Measurements from ENCODE around the gene UBR2. TPM values are rescaled to one million over a fixed set of nuclear protein-coding genes. Genes with fewer than 3 reads are reported as not detected.
"Not testable (repeated sequence)": the region's sequence is repeated elsewhere in the genome, so short reads cannot be mapped to it uniquely, and the experiment has no call there.

UBR2 gene
- total RNA-seq, 1 experiment from 2014 or later, result 21.7 TPM

DNA sequence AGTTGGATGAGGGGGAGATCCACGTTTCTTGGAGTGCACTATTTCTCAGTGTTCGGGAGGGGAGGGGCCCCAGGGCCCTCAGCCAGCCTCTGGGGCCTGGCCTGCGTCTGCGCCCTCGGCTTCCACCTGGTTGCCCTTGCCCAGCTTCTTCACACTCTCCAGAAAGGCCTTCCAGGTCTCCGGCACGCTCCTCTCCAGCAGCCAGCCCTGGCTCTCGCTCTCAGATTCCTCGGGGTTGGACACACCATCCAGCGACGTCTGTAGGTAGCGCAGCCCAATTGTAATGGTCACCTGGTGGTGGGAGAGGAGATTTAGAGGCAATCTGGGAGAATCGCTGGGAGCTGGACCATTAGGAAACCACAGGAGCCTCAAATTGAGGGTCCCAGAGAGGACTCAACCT, 134.4 kb downstream of the UBR2 start:
- H3K4me1 Mint-ChIP-seq (ENCODE audit: low read depth, unreplicated experiment), result no peaks in the 10 kb centered on the region
- POLR2A ChIA-PET, result no interaction called here
- H3K4me3 Mint-ChIP-seq (ENCODE audit: unreplicated experiment), result no peak overlapping the region
- H3K27me3 ChIP-seq (replicated peaks; ENCODE audit: control insufficient read depth, insufficient read depth, low read length), result no peaks in the 10 kb centered on the region
- peaks cover 32% of the 10 kb centered on the region for H3K36me3 Mint-ChIP-seq (ENCODE audit: insufficient read depth, unreplicated experiment)
- BruUV-seq (replicated peaks), result no TSS peak
- H3K9me3 ChIP-seq, result no peaks in the 10 kb centered on the region
- no peaks in the 10 kb centered on the region for H3K36me3 ChIP-seq (ENCODE audit: control insufficient read depth, insufficient read depth, low read length)
- no peaks in the 10 kb centered on the region for H3K9me3 Mint-ChIP-seq (ENCODE audit: unreplicated experiment)
- H3K27me3 Mint-ChIP-seq (ENCODE audit: insufficient read depth, unreplicated experiment), result no peaks in the 10 kb centered on the region
- DNase-seq, result no peak
- no peak overlapping the region for H3K27ac Mint-ChIP-seq (ENCODE audit: unreplicated experiment)
- no peaks in the 10 kb centered on the region for H3K4me1 ChIP-seq
- TF ChIP-seq, protein P1, sequence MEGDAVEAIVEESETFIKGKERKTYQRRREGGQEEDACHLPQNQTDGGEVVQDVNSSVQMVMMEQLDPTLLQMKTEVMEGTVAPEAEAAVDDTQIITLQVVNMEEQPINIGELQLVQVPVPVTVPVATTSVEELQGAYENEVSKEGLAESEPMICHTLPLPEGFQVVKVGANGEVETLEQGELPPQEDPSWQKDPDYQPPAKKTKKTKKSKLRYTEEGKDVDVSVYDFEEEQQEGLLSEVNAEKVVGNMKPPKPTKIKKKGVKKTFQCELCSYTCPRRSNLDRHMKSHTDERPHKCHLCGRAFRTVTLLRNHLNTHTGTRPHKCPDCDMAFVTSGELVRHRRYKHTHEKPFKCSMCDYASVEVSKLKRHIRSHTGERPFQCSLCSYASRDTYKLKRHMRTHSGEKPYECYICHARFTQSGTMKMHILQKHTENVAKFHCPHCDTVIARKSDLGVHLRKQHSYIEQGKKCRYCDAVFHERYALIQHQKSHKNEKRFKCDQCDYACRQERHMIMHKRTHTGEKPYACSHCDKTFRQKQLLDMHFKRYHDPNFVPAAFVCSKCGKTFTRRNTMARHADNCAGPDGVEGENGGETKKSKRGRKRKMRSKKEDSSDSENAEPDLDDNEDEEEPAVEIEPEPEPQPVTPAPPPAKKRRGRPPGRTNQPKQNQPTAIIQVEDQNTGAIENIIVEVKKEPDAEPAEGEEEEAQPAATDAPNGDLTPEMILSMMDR (IDR thresholded peaks at IDR 0.05; ENCODE audit: insufficient read depth in 1 of 2, low read depth in 1 of 2, low read length in 1 of 2, severe bottlenecking in 1 of 2, unreplicated experiment in 1 of 2), result no peak
- CTCF ChIA-PET, result no interaction called here
- H3K4me3 ChIP-seq (ENCODE audit: low read depth, low read length), result no peak overlapping the region
- intact Hi-C loops (cut with micrococcal nuclease; ENCODE audit: unreplicated experiment), result no loop called here

DNA sequence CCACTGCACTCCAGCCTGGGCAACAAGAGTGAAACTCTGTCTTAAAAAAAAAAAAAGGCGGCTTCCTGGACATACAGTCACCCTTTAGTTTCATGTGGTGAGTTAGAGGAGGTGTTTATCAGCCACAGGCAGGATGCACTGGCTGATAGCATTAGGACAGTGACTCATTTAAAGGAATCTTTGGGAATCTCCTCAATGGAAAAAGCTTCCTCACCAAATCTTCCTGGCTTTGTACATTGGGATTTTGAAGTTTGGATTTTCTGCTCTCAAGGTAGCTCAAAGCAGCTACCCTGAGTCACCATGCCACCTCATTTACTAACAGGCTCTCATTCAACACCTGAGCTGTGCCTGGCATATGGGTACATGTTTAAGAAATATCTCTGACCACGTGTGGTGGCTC, 138.4 kb downstream of the UBR2 start:
- peaks cover 15% of the 10 kb centered on the region for H3K36me3 Mint-ChIP-seq (ENCODE audit: insufficient read depth, unreplicated experiment)
- H3K9me3 ChIP-seq, result no peaks in the 10 kb centered on the region
- no peak overlapping the region for H3K4me3 Mint-ChIP-seq (ENCODE audit: unreplicated experiment)
- H3K36me3 ChIP-seq (ENCODE audit: control insufficient read depth, insufficient read depth, low read length), result no peaks in the 10 kb centered on the region
- POLR2A ChIA-PET, result no interaction called here
- no peak for DNase-seq
- no peaks in the 10 kb centered on the region for H3K27me3 Mint-ChIP-seq (ENCODE audit: insufficient read depth, unreplicated experiment)
- no peaks in the 10 kb centered on the region for H3K4me1 Mint-ChIP-seq (ENCODE audit: low read depth, unreplicated experiment)
- CTCF ChIA-PET, result no interaction called here
- no peak overlapping the region for H3K27ac Mint-ChIP-seq (ENCODE audit: unreplicated experiment)
- intact Hi-C loops (cut with micrococcal nuclease; ENCODE audit: unreplicated experiment), result no loop called here
- TF ChIP-seq, protein P1 (IDR thresholded peaks at IDR 0.05; ENCODE audit: insufficient read depth in 1 of 2, low read depth in 1 of 2, low read length in 1 of 2, severe bottlenecking in 1 of 2, unreplicated experiment in 1 of 2), result no peak
- H3K4me3 ChIP-seq (ENCODE audit: low read depth, low read length), result no peak overlapping the region
- no TSS peak for BruUV-seq (replicated peaks)
- no peaks in the 10 kb centered on the region for H3K4me1 ChIP-seq
- H3K9me3 Mint-ChIP-seq (ENCODE audit: unreplicated experiment), result no peaks in the 10 kb centered on the region
- H3K27me3 ChIP-seq (replicated peaks; ENCODE audit: control insufficient read depth, insufficient read depth, low read length), result no peaks in the 10 kb centered on the region

DNA sequence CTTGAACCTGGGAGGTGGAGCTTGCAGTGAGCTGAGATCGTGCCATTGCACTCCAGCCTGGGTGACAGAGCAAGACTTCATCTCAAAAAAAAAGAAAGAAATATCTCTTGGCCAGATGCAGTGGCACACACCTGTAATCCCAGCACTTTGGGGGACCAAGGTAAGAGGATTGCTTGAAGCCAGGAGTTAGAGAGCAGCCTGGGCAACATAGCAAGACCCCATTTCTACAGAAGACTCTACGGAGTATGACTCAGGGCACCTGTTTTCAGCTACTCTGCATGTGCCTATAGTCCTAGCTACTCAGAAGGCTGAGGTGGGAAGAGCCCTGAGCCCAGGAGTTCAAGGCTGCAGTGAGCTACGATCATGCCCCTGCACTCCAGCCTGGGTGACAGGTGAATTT, 139.0 kb downstream of the UBR2 start:
- H3K27me3 Mint-ChIP-seq (ENCODE audit: insufficient read depth, unreplicated experiment); DNase-seq; H3K4me1 ChIP-seq; H3K9me3 ChIP-seq; H3K4me3 Mint-ChIP-seq (ENCODE audit: unreplicated experiment); CTCF ChIA-PET; POLR2A ChIA-PET; H3K27me3 ChIP-seq (replicated peaks; ENCODE audit: control insufficient read depth, insufficient read depth, low read length); intact Hi-C loops (cut with micrococcal nuclease; ENCODE audit: unreplicated experiment); H3K4me3 ChIP-seq (ENCODE audit: low read depth, low read length); H3K36me3 ChIP-seq (ENCODE audit: control insufficient read depth, insufficient read depth, low read length); H3K4me1 Mint-ChIP-seq (ENCODE audit: low read depth, unreplicated experiment); BruUV-seq (replicated peaks); H3K9me3 Mint-ChIP-seq (ENCODE audit: unreplicated experiment); H3K27ac Mint-ChIP-seq (ENCODE audit: unreplicated experiment): not testable (repeated sequence)
- H3K36me3 Mint-ChIP-seq (ENCODE audit: insufficient read depth, unreplicated experiment), result peaks cover 16% of the 10 kb centered on the region

DNA sequence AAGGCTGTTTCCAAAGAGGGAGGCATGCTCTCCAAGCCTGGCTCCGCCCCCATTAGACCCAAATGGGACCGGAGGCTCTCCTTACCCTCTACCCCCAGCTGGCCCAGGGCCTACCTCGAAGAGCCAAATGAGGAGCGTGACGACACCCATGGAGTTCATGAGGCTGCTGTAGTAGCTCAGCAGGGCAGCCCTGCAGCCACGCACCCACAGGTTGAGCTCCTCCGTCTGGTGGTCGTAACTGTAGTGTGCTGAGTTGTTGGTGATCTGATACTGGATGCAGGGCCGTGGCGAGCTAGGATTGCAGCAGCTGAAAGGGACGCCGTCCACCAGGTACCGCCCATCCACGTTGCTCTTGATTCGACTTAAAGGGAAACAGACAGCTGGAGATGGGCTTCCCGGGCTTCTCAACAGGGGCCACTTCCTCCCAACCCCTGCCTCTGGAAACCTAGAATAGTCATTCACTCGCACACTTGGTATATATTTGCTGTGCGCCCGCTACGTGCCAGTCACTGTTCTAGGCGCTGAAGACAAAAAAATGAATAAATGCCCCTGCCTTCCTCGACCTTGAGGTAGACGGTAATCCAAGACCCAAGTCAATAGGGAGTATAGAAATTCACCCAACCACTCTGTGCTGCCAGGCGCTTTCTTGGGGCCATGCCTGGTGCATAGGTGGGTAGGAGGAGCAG, 140.6 kb downstream of the UBR2 start:
- H3K9me3 Mint-ChIP-seq (ENCODE audit: unreplicated experiment), result no peaks in the 10 kb centered on the region
- H3K27me3 Mint-ChIP-seq (ENCODE audit: insufficient read depth, unreplicated experiment), result no peaks in the 10 kb centered on the region
- H3K4me3 Mint-ChIP-seq (ENCODE audit: unreplicated experiment), result no peak overlapping the region
- BruUV-seq (replicated peaks), result no TSS peak
- intact Hi-C loops (cut with micrococcal nuclease; ENCODE audit: unreplicated experiment), result no loop called here
- no peak overlapping the region for H3K4me3 ChIP-seq (ENCODE audit: low read depth, low read length)
- no peaks in the 10 kb centered on the region for H3K27me3 ChIP-seq (replicated peaks; ENCODE audit: control insufficient read depth, insufficient read depth, low read length)
- no peak for DNase-seq
- no peaks in the 10 kb centered on the region for H3K4me1 ChIP-seq
- ChIA-PET CTCF (no interaction called here), POLR2A (no interaction called here)
- H3K9me3 ChIP-seq, result no peaks in the 10 kb centered on the region
- no peaks in the 10 kb centered on the region for H3K36me3 ChIP-seq (ENCODE audit: control insufficient read depth, insufficient read depth, low read length)
- H3K36me3 Mint-ChIP-seq (ENCODE audit: insufficient read depth, unreplicated experiment), result peaks cover 4% of the 10 kb centered on the region
- H3K4me1 Mint-ChIP-seq (ENCODE audit: low read depth, unreplicated experiment), result no peaks in the 10 kb centered on the region
- TF ChIP-seq, protein P1 (IDR thresholded peaks at IDR 0.05; ENCODE audit: insufficient read depth in 1 of 2, low read depth in 1 of 2, low read length in 1 of 2, severe bottlenecking in 1 of 2, unreplicated experiment in 1 of 2), result no peak
- H3K27ac Mint-ChIP-seq (ENCODE audit: unreplicated experiment), result no peak overlapping the region
